PC-9 (cell line): Measurements from ENCODE around the gene GPR137. TPM values are rescaled to one million over a fixed set of nuclear protein-coding genes. Genes with fewer than 3 reads are reported as not detected.

Source experiments
- BruUV-seq: library from RNA; stranded (reverse); fragments of 400-500 nt; replicated peaks from 2 replicates; lab custom pipeline; 2021; lab: Mats Ljungman, UMichigan
- CTCF ChIA-PET: fragments of 300-600 bp; sonication (Branson Sonifier 250); formaldehyde crosslinking; loops from one replicate; lab custom pipeline; 2022; ENCODE audit warnings: antibody characterized with exemption; lab: Charles Lee
- POLR2A ChIA-PET: fragments of 300-600 bp; sonication (Branson Sonifier 250); formaldehyde crosslinking; loops from one replicate; lab custom pipeline; 2022; ENCODE audit warnings: antibody characterized with exemption; ENCODE audit not compliant: unreplicated experiment; lab: Charles Lee
- DNase-seq, 2 experiments: peaks; one replicate each; pipeline versions ENCODE4 v3.0.0 to v3.0.0-alpha.2; 2015 to 2022; ENCODE audit warnings: mixed read lengths in 1 of 2
- H2AFZ ChIP-seq: fragments of 200-600 bp; sonication (generic); 2 replicates; pipeline ENCODE4 v1.8.1; 2017; ENCODE audit warnings: antibody characterized with exemption
- H3F3A ChIP-seq: fragments of 200-600 bp; sonication (generic); 2 replicates; pipeline ENCODE4 v1.8.1; 2017; ENCODE audit warnings: antibody characterized with exemption, mild to moderate bottlenecking, low read depth; ENCODE audit not compliant: insufficient read depth
- H3K27ac ChIP-seq: fragments of 200-600 bp; sonication (generic); 2 replicates; pipeline ENCODE4 v1.6.1; 2016; ENCODE audit warnings: mixed run types
- H3K27me3 ChIP-seq: fragments of 200-600 bp; sonication (generic); 2 replicates; pipeline ENCODE4 v1.6.1; 2016; ENCODE audit warnings: low read depth, mixed run types; ENCODE audit not compliant: insufficient read depth
- H3K36me3 ChIP-seq: fragments of 200-600 bp; sonication (generic); 2 replicates; pipeline ENCODE4 v1.6.1; 2016; ENCODE audit warnings: low read depth, mixed run types
- H3K4me1 ChIP-seq: fragments of 200-600 bp; sonication (generic); replicated peaks from 2 replicates; pipeline ENCODE4 v1.6.1; 2016; ENCODE audit warnings: mixed run types; ENCODE audit not compliant: insufficient read depth
- H3K4me2 ChIP-seq: fragments of 200-600 bp; sonication (generic); 2 replicates; pipeline ENCODE4 v1.6.1; 2017; ENCODE audit warnings: mixed run types
- H3K4me3 ChIP-seq: fragments of 200-600 bp; sonication (generic); 2 replicates; pipeline ENCODE4 v1.6.1; 2016; ENCODE audit warnings: mixed run types
- H3K79me2 ChIP-seq: fragments of 200-600 bp; sonication (generic); 2 replicates; pipeline ENCODE4 v1.6.1; 2017; ENCODE audit warnings: low read depth, mixed run types
- H3K9me2 ChIP-seq: fragments of 200-600 bp; sonication (generic); 2 replicates; pipeline ENCODE4 v1.8.1; 2017; ENCODE audit warnings: mild to moderate bottlenecking; ENCODE audit not compliant: insufficient read depth
- H3K9me3 ChIP-seq: fragments of 200-600 bp; sonication (generic); 2 replicates; pipeline ENCODE4 v1.8.1; 2016; ENCODE audit warnings: low read depth; ENCODE audit not compliant: insufficient read depth
- H4K20me1 ChIP-seq: fragments of 200-600 bp; sonication (generic); 2 replicates; pipeline ENCODE4 v1.8.1; 2017; ENCODE audit not compliant: insufficient read depth
- CTCF ChIP-seq: fragments of 200-600 bp; sonication (generic); conservative IDR thresholded peaks from 2 replicates; pipeline ENCODE4 v1.6.1; 2017; ENCODE audit warnings: mixed run types, antibody characterized with exemption, mild to moderate bottlenecking, moderate library complexity
- EZH2 ChIP-seq: fragments of 200-600 bp; sonication (generic); IDR thresholded peaks from 2 replicates; pipeline ENCODE4 v1.8.0; 2017; ENCODE audit warnings: antibody characterized with exemption, low read depth
- intact Hi-C: fragments of 100-400 bp; cut with micrococcal nuclease; formaldehyde crosslinking; loops from one replicate; pipeline ENCODE4 v1.10.0; 2022; ENCODE audit not compliant: unreplicated experiment
- total RNA-seq: library from RNA; stranded (reverse); gene quantifications from 2 replicates; pipeline ENCODE4 v1.2.3, GENCODE V29; 2021

The GPR137 gene
- total RNA-seq, 1 experiment from 2014 or later: 72.8 TPM

DNA sequence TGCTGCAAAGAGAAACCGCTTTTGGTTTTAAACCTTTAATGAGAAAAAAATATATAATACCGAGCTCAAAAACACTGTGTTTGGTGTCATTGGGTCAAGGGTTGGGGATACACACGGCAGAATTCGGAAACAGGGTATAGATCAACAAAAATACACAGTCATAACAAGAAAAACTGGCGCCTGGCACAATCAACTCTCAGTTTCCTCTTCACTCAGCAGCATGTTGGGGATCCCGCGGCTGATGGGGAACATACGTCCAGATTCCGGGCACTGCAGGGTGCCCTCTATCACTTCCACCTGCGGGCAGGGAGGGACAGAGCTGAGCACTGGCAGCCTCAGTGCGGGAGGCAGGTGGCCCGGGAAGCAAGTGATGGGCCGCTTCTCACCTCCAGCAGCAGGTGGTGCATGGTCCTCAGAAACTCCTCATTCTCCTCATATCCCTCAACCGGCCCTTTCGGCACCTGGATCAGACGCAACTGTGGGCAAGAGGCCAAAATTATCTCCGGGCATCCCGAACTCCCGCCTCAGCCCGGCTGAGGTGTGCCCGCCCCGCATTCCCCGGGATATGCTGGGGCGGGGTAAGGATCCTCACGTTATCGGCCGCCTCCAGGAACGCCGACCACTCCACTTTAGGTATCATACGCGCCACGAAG is 31.1 kb downstream of the GPR137 start:
- ChIA-PET CTCF (interaction anchor here (0.5 to 2.7 kb wide), 11 partner anchors 16 to 820 kb away, joined by 3 to 87 read pairs (median 10); no protein-coding TSS in a partner anchor), POLR2A (interaction anchor here (0.6 to 2.0 kb wide), 8 partner anchors 15 to 80 kb away, joined by 3 to 38 read pairs (median 6); no protein-coding TSS in a partner anchor)
- H3K36me3 ChIP-seq: peaks cover 7% of the 10 kb centered on the region; the same call in 1 of the 2 replicates
- TF ChIP-seq EZH2: no peak
- peak; percentile 58 for TF ChIP-seq CTCF
- peaks cover 5% of the 10 kb centered on the region; the same call in 1 of the 2 replicates for H4K20me1 ChIP-seq
- intact Hi-C loops: loop anchor here (1.0 to 2.0 kb wide), 3 partner anchors 16 to 76 kb away; partner anchors contain the start of gene FKBP2
- H3K4me1 ChIP-seq: peaks cover 43% of the 10 kb centered on the region
- BruUV-seq: TSS peak; percentile 99
- no peaks in the 10 kb centered on the region for H3K27me3 ChIP-seq
- H2AFZ ChIP-seq: peak overlapping the region; percentile 71
- peak overlapping the region; percentile 79 for H3K4me2 ChIP-seq
- H3F3A ChIP-seq: peaks cover 72% of the 10 kb centered on the region
- DNase-seq: peak; percentile 70 to 78
- H3K27ac ChIP-seq: peak overlapping the region; percentile 87
- no peaks in the 10 kb centered on the region for H3K9me2 ChIP-seq
- H3K4me3 ChIP-seq: peak overlapping the region; percentile 69
- H3K9me3 ChIP-seq: no peaks in the 10 kb centered on the region
- peaks cover 59% of the 10 kb centered on the region for H3K79me2 ChIP-seq

DNA sequence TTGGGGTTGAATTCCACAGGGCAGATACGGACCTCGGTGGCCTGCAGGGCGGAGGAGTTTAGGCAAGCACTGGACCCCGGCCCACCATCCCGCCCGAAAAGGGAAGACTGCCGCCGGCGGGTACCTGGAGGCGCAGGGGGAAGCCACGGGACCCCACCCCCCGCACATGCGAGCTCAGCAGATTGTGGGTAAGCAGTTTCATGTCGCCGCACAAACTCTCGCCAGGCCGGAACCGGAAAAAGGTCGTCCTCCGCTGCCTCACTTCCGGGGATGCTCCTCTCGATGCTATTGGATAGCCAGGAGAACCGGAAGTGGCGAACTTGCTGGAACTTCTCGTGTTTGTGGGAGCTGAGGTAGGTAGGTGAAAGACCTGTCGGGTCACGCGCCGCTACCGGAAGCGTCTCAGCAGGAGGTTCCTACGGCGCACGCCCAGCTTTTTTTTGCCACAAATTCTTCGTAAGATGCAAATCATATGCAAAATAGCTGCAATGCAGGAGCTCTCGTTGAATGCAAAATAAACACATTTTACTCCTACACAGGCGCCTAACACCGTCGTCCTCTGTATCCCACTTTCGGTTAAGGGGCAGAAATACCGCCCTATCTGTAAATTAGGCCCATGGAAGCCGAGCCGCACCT is 31.8 kb downstream of the GPR137 start, which contains the start of gene TRMT112:
Gene TRMT112 (minus strand): TSS at position 235 of the 636 bp plus-strand sequence. CDS start 33 bp downstream, at position 202.
- Histone ChIP-seq H3K27me3 (no peaks in the 10 kb centered on the region), H3K4me2 (peak within 1 kb of the TSS; percentile 79), H3K79me2 (peaks cover 56% of the 10 kb centered on the region), H4K20me1 (peaks cover 5% of the 10 kb centered on the region; the same call in 1 of the 2 replicates), H3K4me1 (peaks cover 47% of the 10 kb centered on the region), H3K9me3 (no peaks in the 10 kb centered on the region), H3K36me3 (peaks cover 7% of the 10 kb centered on the region; the same call in 1 of the 2 replicates), H2AFZ (peak within 1 kb of the TSS; percentile 71), H3K27ac (peak within 1 kb of the TSS; percentile 87), H3K4me3 (peak within 1 kb of the TSS; percentile 69), H3K9me2 (no peaks in the 10 kb centered on the region), H3F3A (peaks cover 72% of the 10 kb centered on the region)
- ChIA-PET CTCF (interaction anchor here (0.5 to 2.7 kb wide), 20 partner anchors 12 to 821 kb away, joined by 3 to 87 read pairs (median 6); partner anchors contain the start of gene ESRRA), POLR2A (interaction anchor here (0.6 to 2.0 kb wide), 14 partner anchors 12 to 1652 kb away, joined by 3 to 38 read pairs (median 5); partner anchors contain the start of genes C11orf98, CSKMT, ESRRA and FKBP2)
- peak; percentile 97 to 99 for DNase-seq
- intact Hi-C loops: loop anchor here (1.0 to 2.0 kb wide), 3 partner anchors 15 to 77 kb away; partner anchors contain the start of gene FKBP2
- TF ChIP-seq EZH2 (no peak), CTCF (no peak)
- BruUV-seq: no TSS peak
